ENCODE measurements around the gene ZFPL1. TPM values are rescaled to one million over a fixed set of nuclear protein-coding genes. Genes with fewer than 3 reads are reported as not detected.
A peak's percentile ranks its signal among the peaks of the same experiment; 100 is the strongest.

The ZFPL1 gene
- total and polyA plus RNA-seq, 9 of the 15 experiments (the other 6 are each of a cell fraction or from before 2014, with no cell fraction given): 3.7 to 37.5 (median 22.7) TPM

DNA sequence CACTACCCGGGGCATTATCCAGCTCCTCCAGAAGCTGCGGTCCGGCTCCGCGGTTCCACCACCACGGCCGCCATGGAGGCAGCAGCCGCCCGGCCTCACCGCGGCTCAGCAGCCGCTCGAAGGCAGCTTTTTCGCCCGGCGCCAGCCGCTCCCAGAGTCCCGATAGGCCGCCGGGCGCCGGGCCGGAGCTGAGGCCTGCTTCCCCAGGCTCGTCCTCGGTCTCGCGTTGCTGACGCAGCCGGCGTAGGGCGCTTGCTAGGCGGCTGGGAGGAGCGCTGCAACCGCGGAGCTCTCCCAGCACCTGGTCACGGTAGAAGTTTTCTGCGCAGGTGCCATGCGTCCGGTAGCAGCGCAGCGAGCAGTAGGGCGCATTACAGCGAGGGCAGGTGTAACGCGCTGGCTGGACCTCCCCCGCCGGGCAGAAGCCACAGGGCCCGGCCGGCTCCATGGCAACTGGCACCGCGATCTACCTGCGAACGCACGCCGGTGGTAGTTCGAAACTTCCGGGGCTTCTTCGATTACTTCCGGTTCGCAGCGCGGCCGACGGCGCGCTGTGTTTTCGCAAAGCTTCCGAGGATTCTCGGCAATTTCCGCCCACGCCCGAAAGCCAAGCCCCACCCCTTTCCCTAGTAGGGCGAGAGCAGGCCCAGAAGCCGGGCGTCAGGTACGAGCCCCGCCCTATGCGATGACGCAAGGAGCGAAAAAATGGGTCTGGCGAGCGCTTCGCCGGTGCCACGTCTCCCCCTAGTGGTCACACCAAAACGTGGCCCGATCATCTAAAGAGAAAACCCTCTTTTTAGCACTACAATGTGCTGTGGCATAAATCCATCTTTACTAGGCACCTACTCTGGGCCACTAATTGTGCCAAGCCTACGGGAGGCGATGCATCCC, 33.4 kb downstream of the ZFPL1 start, which contains the start of gene ZNHIT2 (continued):
- TF ChIP-seq CBX3 (IDR thresholded peaks at IDR 0.05; ENCODE audit: borderline replicate concordance in 1 of 2, low read length in 2 of 2): no peak
- TF ChIP-seq ZKSCAN8 (CRISPR knock-in tag; IDR thresholded peaks at IDR 0.05): no peak
- TF ChIP-seq SP1 (CRISPR knock-in tag; IDR thresholded peaks at IDR 0.05): peak; percentile 97
- peak; percentile 92 for TF ChIP-seq POLR2A (conservative IDR thresholded peaks at IDR 0.05)
- peak; percentile 84 for TF ChIP-seq MYNN (IDR thresholded peaks at IDR 0.05)
- TF ChIP-seq MYNN (CRISPR knock-in tag; IDR thresholded peaks at IDR 0.05): no peak
- TF ChIP-seq, protein P1, sequence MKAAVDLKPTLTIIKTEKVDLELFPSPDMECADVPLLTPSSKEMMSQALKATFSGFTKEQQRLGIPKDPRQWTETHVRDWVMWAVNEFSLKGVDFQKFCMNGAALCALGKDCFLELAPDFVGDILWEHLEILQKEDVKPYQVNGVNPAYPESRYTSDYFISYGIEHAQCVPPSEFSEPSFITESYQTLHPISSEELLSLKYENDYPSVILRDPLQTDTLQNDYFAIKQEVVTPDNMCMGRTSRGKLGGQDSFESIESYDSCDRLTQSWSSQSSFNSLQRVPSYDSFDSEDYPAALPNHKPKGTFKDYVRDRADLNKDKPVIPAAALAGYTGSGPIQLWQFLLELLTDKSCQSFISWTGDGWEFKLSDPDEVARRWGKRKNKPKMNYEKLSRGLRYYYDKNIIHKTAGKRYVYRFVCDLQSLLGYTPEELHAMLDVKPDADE (conservative IDR thresholded peaks at IDR 0.05; ENCODE audit: control insufficient read depth, low read depth, low read length): peak; percentile 86; the same call in 1 of the 2 replicates
- TF ChIP-seq, protein P2, sequence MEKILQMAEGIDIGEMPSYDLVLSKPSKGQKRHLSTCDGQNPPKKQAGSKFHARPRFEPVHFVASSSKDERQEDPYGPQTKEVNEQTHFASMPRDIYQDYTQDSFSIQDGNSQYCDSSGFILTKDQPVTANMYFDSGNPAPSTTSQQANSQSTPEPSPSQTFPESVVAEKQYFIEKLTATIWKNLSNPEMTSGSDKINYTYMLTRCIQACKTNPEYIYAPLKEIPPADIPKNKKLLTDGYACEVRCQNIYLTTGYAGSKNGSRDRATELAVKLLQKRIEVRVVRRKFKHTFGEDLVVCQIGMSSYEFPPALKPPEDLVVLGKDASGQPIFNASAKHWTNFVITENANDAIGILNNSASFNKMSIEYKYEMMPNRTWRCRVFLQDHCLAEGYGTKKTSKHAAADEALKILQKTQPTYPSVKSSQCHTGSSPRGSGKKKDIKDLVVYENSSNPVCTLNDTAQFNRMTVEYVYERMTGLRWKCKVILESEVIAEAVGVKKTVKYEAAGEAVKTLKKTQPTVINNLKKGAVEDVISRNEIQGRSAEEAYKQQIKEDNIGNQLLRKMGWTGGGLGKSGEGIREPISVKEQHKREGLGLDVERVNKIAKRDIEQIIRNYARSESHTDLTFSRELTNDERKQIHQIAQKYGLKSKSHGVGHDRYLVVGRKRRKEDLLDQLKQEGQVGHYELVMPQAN (IDR thresholded peaks at IDR 0.05; ENCODE audit: borderline replicate concordance): peak; percentile 98
- TF ChIP-seq RAD21 (CRISPR knock-in tag; conservative IDR thresholded peaks at IDR 0.05 in 1 of 2, IDR thresholded peaks at IDR 0.05 in 1 of 2): peak; percentile 84 to 85
- TF ChIP-seq RFX1 (IDR thresholded peaks at IDR 0.05): peak; percentile 93
- TF ChIP-seq NCOR1 (IDR thresholded peaks at IDR 0.05): peak; percentile 28
- TF ChIP-seq, protein P3, sequence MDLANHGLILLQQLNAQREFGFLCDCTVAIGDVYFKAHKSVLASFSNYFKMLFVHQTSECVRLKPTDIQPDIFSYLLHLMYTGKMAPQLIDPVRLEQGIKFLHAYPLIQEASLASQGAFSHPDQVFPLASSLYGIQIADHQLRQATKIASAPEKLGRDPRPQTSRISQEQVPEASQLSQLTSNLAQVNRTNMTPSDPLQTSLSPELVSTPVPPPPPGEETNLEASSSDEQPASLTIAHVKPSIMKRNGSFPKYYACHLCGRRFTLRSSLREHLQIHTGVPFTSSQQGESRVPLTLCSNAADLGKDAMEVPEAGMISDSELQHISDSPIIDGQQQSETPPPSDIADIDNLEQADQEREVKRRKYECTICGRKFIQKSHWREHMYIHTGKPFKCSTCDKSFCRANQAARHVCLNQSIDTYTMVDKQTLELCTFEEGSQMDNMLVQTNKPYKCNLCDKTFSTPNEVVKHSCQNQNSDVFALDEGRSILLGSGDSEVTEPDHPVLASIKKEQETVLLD (IDR thresholded peaks at IDR 0.05): no peak
- TF ChIP-seq RBM39 (optimal IDR thresholded peaks at IDR 0.05; ENCODE audit: low read depth, low read length): no peak
- no peak for TF ChIP-seq ZC3H11A (IDR thresholded peaks at IDR 0.05; ENCODE audit: low read depth, low read length)
- peak; percentile 95 for TF ChIP-seq PRMT5 (CRISPR knock-in tag; IDR thresholded peaks at IDR 0.05)
- TF ChIP-seq RFX7 (CRISPR knock-in tag; IDR thresholded peaks at IDR 0.05): no peak
- TF ChIP-seq, protein P4, sequence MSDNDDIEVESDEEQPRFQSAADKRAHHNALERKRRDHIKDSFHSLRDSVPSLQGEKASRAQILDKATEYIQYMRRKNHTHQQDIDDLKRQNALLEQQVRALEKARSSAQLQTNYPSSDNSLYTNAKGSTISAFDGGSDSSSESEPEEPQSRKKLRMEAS (CRISPR knock-in tag; IDR thresholded peaks at IDR 0.05): peak; percentile 83
- peak; percentile 88 for TF ChIP-seq CXXC5 (CRISPR knock-in tag; IDR thresholded peaks at IDR 0.05)
- TF ChIP-seq, protein P5, sequence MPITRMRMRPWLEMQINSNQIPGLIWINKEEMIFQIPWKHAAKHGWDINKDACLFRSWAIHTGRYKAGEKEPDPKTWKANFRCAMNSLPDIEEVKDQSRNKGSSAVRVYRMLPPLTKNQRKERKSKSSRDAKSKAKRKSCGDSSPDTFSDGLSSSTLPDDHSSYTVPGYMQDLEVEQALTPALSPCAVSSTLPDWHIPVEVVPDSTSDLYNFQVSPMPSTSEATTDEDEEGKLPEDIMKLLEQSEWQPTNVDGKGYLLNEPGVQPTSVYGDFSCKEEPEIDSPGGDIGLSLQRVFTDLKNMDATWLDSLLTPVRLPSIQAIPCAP (CRISPR knock-in tag; IDR thresholded peaks at IDR 0.05; ENCODE audit: borderline replicate concordance): peak; percentile 75; the same call in 1 of the 2 replicates
- TF ChIP-seq JUNB (CRISPR knock-in tag; conservative IDR thresholded peaks at IDR 0.05): no peak
- no peak; the same call in 1 of the 2 replicates for TF ChIP-seq ATF1 (CRISPR knock-in tag; IDR thresholded peaks at IDR 0.05)
- peak; percentile 96 for TF ChIP-seq ATF1 (tag; IDR thresholded peaks at IDR 0.05)
- TF ChIP-seq FOXK2 (conservative IDR thresholded peaks at IDR 0.05 in 1 of 2, IDR thresholded peaks at IDR 0.05 in 1 of 2; ENCODE audit: low read depth in 2 of 2): peak; percentile 81 to 85
- peak; percentile 90 for TF ChIP-seq PHF20 (IDR thresholded peaks at IDR 0.05; ENCODE audit: partially characterized antibody)
- no peak for TF ChIP-seq OTX1 (CRISPR knock-in tag; IDR thresholded peaks at IDR 0.05)

Measured in K562 (cell line).